Activated T-cell treated with anti-CD3 and anti-CD28 coated beads for 48 hours (primary cell): ENCODE data around the gene TBCE.
"Not testable (repeated sequence)": the region's sequence is repeated elsewhere in the genome, so short reads cannot be mapped to it uniquely, and the experiment has no call there.

Experiments
- DNase-seq: peaks from one replicate; pipeline ENCODE4 v3.0.0-alpha.2; 2020; ENCODE audit warnings: low read depth

TBCE gene

GRCh38 chr1:235351898-235352297 lies 15.3 kb upstream of the TBCE start:
- no peak for DNase-seq

- no peak for DNase-seq
These were observed 9.5 kb upstream of the TBCE start for GRCh38 chr1:235357485-235358373.

GRCh38 chr1:235358899-235359298 lies 8.3 kb upstream of the TBCE start:
- DNase-seq: no peak

- not testable (repeated sequence) for DNase-seq
These were observed 3.0 kb upstream of the TBCE start for GRCh38 chr1:235364189-235364588.

- DNase-seq: peak; percentile 29
These were observed 941 bp upstream of the TBCE start for GRCh38 chr1:235366286-235366685.

- no peak for DNase-seq
These were observed 1.2 kb downstream of the TBCE start for GRCh38 chr1:235368428-235368827.

GRCh38 chr1:235369802-235370201 lies 2.6 kb downstream of the TBCE start:
- DNase-seq: no peak

- no peak for DNase-seq
These were observed 8.8 kb downstream of the TBCE start for GRCh38 chr1:235375919-235376605.

- DNase-seq: not testable (repeated sequence)
These were observed 11.0 kb downstream of the TBCE start for GRCh38 chr1:235378134-235378735.

- not testable (repeated sequence) for DNase-seq
These were observed 14.9 kb downstream of the TBCE start for GRCh38 chr1:235381955-235382739.

GRCh38 chr1:235385633-235386032 lies 18.4 kb downstream of the TBCE start:
- DNase-seq: not testable (repeated sequence)

GRCh38 chr1:235391874-235392273 lies 24.6 kb downstream of the TBCE start:
- no peak for DNase-seq

GRCh38 chr1:235397733-235398132 lies 30.5 kb downstream of the TBCE start:
- no peak for DNase-seq

- DNase-seq: no peak
These were observed 32.4 kb downstream of the TBCE start for GRCh38 chr1:235399661-235400060.

- DNase-seq: no peak
These were observed 34.0 kb downstream of the TBCE start for GRCh38 chr1:235401251-235401650.

GRCh38 chr1:235402457-235403200 lies 35.4 kb downstream of the TBCE start:
- no peak for DNase-seq

- DNase-seq: no peak
These were observed 36.4 kb downstream of the TBCE start for GRCh38 chr1:235403593-235403992.

- DNase-seq: no peak
These were observed 37.0 kb downstream of the TBCE start for GRCh38 chr1:235404190-235404589.

GRCh38 chr1:235407419-235407818 lies 40.2 kb downstream of the TBCE start:
- DNase-seq: no peak

GRCh38 chr1:235408503-235408960 lies 41.3 kb downstream of the TBCE start:
- no peak for DNase-seq
